ENCODE measurements around the gene SPHK1.
A peak's percentile ranks its signal among the peaks of the same experiment; 100 is the strongest.

SPHK1 gene

DNA sequence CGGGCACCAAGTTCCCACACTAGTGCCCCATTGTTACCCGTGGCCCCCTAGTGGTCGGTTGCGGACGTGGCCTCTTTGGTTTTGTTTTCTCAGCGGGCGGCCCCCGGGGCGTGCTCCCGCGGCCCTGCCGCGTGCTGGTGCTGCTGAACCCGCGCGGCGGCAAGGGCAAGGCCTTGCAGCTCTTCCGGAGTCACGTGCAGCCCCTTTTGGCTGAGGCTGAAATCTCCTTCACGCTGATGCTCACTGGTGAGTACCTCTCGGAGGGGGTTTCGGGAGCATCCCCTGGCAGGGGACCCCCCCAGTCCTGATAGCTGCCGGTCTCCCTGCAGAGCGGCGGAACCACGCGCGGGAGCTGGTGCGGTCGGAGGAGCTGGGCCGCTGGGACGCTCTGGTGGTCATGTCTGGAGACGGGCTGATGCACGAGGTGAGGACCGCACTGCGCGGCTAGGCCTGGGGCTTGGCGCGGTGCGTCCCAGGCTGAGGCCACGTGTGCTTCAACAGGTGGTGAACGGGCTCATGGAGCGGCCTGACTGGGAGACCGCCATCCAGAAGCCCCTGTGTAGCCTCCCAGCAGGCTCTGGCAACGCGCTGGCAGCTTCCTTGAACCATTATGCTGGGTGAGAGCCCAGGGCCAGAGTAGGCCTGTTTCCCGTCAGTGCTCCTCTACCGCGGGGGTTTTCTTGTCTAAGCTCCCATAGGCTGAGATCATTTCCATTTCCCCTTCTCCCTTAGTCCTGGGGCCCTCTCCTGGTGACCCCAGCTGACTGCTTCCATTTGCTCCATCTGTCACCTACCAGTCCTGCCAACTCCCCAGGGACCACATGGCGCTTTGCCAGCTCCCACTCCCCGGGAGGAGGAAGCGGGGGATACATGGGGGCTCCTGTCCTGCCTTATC lies 1.7 kb downstream of the SPHK1 start:
- peak; percentile 85 for DNase-seq

DNA sequence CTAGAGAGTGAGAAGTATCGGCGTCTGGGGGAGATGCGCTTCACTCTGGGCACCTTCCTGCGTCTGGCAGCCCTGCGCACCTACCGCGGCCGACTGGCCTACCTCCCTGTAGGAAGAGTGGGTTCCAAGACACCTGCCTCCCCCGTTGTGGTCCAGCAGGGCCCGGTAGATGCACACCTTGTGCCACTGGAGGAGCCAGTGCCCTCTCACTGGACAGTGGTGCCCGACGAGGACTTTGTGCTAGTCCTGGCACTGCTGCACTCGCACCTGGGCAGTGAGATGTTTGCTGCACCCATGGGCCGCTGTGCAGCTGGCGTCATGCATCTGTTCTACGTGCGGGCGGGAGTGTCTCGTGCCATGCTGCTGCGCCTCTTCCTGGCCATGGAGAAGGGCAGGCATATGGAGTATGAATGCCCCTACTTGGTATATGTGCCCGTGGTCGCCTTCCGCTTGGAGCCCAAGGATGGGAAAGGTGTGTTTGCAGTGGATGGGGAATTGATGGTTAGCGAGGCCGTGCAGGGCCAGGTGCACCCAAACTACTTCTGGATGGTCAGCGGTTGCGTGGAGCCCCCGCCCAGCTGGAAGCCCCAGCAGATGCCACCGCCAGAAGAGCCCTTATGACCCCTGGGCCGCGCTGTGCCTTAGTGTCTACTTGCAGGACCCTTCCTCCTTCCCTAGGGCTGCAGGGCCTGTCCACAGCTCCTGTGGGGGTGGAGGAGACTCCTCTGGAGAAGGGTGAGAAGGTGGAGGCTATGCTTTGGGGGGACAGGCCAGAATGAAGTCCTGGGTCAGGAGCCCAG lies 2.8 kb downstream of the SPHK1 start:
- no peak for DNase-seq

DNA sequence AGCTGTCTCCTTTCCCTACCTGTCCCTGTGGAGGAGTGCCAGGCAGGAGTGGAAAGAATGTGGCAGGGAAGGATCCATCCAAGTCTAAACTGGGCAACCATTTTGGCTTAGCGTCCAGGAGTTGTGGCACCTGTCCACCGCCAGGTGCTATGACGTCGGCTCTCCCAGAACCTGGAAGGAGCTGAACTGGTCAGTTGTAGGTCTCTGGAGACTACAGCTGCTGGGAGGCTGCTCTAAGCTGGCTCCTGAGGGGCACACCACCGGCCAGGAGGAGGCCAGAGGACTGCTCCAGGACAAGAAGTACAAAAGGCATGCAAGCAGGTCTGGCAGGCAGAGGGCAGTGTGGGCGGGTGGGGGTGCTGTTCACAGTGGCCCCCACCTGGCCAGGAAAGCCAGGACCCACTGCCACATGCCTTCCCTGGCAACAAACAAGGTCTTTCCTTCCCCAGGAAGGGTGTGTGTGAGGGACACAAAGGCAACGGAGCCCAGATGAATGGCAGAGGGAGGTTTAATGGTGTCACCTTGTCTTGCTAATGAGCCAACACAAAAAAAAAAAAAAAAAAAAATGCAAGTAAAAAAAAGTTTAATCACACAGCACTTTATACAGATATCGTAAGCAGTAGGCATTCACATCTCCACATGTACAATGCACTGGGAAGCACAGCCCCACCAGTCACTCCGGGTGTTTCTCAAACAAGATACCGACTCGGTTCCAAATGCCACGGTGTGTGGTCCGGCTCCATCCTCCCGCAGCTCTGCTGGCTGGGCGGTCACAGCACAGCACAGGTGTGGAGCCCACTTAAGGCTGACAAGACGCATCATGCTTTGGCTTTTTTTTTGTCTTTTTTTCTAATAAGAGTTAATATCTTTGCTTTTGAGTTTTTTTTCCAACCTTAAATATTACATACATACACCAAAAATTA lies 4.8 kb downstream of the SPHK1 start:
- no peak for DNase-seq

DNA sequence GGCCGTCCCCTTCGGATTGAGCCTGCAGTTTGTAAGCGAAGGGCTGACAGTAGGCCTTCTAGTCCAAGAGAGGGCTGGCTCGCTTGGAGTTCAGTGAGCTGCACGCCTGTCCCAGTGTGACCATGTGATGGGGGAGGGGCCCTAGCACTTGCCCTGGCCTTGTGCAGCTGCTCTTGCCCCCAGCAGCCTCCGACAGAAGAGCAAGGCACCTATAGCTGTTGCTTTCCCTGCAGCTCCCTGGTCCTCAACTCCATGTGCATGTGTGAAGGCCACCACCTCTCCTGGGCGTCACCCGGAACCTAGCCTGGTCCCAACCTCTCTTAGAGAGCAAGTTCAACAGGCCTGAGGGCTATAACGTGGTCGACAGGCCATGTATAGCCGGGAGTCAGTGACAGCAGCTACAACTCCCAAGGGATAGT lies 5.6 kb downstream of the SPHK1 start:
- no peak for DNase-seq

DNA sequence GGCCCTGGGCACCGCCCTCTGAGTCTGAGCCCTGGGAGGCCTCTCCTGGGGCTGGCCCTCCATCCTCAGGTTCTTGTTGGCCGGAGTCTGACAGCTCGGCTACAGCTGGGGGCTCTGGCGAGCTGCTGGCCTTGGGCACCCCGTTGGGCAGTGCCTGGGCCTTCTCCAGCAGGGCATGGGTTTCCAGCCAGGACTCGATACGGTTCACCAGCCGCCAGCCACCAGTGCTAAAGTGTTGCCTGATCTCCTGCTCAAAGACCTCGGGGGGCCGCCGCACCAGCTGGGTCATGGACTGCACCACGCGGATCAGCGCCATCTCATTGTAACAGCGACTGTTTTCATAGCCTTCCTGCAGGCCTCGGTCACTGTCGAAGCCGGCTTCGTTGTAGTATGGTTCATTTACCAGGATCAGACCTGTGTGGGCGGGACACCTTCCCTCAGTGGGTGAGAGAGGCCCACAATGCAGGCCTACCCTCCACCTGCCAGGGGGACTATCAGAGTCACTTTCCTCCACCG lies 6.8 kb downstream of the SPHK1 start:
- no peak for DNase-seq

DNA sequence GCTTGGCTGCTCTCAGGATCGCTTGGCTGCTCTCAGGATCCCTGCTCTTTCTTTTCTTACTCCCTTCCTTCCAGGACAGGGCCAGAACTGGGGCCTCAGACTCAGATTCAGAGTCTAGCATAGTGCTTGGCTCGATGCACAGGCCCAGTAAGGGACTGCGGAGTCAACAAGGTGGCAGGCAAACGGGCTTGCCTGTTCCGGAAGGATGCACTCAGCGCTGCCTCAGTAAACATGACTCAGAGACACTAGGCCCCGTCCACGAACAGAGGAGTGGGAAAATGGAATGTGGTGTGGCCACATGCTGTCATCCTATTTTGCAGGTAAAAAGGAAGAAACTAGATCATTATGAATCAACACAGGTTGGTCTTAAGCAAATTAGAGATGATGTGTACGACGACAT lies 9.8 kb downstream of the SPHK1 start:
- DNase-seq: no peak

DNA sequence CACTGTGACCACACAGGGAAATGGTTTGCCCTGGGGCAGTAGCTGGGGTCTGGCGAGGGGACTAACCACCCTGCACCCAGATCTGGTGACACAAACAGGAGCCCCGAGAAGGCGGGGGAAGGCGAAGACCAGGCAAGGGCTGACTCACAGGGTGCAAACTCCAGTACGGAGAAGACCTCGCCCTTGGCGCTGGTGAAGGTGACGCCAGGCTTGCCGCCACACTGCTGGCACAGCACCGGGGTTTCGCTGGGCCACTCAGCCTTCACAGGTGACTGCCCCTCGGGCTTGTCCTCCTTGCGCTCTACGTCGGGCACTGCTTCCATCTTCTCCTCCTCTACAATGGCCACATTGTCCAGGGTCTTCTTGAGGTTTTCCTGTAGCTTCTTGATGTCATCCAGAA lies 11.6 kb downstream of the SPHK1 start:
- DNase-seq: no peak

DNA sequence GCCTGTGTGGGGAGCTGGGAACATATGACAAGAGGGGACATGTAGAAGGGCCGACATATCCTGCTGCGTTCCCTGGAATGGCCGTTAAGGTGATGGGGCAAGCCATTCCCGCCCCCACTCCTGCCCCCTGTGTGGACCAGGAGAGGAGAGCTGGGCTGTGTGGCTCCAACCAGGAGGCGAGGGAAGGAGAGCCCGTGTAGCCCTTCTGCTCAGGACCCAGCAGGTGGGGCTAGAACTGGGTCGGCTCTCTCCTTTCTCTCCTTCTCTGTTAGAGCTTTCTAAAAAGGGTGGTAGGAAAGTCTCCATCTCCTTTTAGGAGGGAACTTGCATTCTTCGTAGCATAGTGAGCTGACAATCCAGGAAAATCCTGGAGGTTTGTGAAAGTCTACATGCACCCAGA lies 12.8 kb downstream of the SPHK1 start:
- DNase-seq: no peak

DNA sequence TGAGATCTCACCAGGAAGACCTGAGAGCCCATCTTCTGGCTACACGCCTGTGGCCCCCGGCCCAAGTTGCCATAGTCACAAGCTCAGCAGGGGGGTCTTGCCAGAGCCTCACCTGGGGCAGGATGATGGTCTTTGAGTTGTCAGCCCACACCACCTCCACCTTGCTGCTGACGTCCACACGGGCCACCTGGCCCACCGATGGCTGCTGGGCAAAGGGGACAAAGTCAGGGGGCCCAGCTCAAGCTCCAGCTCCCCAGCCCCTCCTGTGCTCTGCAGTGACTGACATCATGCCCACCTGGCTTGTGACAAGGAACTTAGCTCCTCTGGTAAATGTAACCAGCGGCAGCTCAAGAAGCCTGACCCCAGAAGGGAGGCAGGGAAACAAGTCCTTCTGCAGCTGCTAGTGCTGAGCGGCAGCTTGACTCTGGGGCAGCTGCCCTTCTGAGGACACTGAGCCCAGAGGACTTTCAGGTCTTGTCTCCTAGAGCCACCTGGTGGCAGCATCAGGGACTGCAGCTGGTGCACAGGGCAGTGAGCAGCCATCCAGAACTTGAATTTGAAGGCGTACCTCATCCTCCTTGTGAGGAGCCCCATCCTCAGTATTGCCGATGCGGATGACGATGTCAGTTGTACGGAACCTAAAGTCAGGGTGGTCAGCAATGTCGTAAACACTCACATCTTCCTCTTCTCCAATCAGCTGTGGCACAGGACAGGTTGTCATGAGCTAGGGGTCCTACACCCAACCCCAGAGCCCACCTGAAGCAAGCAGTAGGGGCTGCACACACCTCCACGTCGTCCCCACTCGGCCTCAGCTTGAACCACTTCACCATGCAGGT lies 13.5 kb downstream of the SPHK1 start:
- peak; percentile 90 for DNase-seq

DNA sequence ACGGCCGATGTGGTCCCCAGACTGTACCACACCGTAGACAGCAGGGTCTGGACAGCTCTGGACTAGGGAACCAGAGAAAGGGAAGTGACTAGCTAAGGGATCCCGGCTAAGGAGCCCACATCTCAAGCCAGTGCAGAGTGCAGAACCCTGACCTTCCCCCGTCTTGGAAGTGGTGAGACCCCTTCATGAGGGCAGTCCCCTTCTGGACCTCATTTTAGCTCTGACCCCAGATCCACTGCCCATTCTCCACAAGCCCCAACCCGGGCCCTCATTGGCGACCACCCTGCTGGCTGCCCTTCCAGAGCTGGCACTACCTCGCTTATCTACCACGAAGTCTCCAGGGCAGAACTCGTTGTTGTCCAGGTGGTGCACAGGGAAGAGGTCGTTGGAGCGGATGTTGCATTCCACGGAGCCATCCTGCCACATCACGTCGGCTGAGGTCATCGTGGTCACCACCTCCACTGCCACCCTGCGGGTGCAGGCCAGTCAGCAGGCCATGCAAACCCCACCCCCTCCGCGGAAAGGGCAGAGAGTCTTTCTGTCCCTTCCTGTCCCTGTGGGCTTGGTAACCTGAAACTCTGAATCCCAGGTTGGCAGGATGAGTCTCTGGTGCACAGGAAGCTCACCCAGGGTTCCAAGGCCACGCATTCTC lies 14.2 kb downstream of the SPHK1 start:
- DNase-seq: no peak

DNA sequence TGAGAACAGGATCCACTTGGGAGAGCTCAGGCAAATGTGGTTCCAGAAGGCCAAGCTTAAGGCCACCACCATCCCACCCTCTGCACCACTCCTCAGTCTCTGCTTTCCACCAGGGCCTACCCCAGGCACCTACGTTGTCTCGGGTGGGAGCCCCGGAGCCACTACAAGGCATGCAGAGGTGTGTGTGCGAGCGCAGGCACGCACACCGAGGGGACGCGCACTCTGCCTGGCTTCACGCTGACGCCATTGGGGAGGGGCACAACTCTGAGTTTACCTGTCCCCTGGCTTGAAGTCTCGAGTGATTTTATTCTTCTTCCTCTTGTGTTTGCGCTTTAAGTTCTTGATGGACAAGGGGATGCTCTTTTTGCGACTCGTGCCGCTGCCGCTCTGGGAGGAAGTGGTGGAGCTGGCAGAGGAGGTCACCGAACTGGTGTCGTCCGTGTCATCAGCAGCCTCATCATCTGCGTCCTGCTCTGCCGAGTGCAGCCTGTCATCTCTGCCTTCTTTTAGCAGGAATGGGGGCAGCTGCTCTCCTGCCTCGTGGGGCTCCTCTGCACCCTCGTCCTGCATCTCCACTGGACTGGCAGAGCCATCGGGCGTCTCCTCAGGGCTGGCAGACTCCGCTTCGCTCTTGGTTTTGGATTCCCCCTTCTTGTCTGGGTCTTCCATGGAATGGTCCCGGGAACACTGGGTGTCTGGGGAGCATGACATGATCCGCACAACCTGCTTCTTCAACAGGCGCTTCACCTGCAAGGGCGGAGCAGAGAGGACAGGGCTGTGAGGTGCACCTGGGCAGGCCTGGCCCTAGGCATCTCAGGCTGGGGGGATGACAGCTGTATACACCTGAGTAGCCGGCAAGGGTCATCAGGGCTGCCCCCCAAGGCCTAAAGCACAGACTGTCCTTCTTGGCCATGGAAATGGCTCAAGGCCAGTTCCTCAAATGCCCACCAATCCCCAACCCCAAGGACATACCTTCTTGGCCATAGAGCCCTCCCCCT lies 15.1 kb downstream of the SPHK1 start:
- DNase-seq: no peak

DNA sequence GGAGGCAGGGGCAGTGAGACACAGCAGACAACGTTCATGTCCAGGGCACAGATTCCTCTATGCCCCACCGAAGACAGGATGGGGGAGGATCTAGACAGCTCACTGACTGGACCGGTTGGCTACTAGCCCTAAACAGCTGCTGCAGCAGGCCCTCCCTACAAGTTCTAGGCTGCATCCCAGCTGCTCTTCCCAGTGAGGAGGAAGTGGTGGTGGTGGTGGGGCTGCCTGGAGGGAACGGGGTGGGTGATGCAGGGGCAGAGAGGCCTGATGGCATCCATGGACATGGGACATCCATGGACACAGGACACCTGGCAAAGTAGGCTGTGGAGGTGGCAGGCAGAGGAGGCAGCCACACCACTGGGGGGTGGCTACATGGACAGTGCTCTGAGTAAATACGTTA lies 18.3 kb downstream of the SPHK1 start:
- DNase-seq: no peak

DNA sequence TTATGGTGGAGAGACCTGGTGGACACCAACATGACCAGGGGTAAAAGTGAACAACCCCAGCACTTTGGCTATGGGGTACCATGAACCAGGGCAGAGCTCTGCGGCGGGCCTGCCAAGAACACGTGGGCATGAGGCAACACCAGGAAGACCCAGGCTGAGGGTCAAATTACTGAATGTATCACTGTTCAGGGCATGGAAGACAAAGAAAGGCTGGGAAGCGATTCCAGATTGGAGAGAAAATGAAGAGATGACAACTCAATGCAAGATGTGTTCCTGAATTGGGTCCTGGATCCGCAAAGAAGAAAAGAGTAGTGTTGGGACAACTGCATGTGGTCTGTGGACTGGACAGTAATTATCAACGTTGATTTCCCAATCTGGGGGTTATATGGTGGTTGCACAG lies 19.8 kb downstream of the SPHK1 start:
- DNase-seq: no peak

DNA sequence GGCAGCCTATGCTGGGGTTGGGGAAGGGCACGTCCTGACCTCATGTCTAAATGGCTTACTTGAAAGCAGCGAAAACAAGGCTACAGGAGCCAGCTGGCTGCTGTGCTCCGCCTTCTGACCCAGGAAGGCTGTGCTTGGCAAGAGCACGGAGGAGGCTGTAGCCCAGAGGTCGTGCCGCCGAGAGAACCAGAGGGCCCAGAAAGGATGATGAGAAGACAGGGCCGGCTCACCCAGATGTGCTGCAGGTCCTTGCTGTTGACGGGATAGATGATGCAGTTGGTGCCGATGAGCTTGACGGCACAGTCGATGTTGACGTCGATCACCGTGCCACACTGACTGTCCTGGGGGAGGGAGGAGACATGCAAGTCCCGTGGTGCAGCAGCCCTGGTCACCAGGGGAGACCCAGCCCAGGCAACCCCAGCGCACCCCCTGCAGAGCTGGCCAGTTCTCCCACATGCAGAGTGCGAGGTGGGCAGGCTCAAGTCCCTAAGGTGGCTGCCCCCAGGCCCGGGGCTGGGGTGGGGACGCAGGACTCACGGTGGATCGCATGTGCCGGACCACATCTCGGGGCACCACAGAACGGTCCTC lies 20.7 kb downstream of the SPHK1 start:
- no peak for DNase-seq

DNA sequence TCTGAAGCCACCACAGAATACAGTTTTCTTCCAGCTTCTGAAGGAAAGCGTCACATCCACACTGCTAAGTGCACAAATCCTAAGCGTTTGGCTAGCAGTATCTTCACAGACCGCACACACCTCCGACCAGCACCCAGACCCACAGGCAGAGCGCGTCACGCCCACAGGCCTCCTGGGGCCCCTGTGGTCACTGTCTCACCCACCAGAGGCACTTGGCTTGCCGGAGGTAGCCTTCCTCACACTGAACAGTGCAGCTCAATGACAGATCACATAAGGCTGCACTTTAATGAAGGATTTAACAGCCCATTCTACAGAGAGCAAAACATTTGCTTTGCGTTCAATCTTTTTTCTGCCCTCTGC lies 21.2 kb downstream of the SPHK1 start:
- no peak for DNase-seq

DNA sequence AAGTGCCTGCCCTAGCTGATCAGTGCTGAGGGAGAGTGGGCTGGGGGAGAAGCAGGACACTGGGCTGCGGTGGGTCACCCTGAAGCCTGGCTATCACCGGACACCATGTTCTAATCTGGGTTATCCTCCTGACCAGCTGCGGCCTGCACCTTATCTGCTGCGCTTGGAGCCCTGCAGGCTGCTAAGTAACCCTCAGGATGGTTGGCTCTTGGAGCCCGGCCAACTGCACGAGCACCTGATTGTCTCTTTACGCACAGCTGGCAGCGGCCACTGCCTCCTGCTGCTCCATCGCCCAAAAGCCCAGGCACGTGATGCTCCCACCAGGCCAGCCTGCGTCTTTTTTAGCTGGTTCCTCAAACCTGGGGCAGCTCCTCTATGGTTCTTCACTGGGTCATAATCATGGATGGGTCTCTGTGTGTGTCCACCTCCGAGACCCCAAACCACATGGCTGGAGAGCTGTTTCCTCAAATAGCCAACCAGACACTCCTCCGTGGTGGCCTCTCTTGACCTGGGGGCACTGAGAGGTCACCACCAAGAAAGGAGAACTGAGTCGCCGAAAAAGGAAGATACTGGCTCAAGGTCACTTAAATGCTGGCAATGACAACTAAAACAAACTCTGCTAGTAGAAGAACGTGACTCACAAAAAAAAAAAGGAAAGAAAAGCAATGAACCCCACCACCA lies 21.7 kb downstream of the SPHK1 start:
- DNase-seq: no peak

DNA sequence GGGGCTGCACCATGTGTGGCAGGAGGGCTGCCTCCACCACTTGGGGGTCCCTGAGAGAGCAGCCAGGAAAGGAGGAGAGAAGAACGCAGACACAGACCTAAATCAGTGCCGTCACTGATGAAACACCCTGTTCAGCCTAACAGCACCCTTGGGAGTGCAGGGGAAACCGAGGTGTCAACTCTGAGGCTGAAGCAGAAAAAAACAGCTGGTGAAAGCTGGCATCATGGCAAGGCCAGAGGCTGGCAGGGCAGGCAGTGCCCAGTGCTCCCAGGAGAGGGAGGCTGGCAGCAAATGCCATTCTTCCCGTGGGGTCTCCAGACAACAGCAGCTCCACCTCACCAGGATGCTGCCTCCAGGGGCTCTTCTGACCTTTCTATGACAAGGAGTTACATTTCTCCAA lies 23.1 kb downstream of the SPHK1 start:
- no peak for DNase-seq

DNA sequence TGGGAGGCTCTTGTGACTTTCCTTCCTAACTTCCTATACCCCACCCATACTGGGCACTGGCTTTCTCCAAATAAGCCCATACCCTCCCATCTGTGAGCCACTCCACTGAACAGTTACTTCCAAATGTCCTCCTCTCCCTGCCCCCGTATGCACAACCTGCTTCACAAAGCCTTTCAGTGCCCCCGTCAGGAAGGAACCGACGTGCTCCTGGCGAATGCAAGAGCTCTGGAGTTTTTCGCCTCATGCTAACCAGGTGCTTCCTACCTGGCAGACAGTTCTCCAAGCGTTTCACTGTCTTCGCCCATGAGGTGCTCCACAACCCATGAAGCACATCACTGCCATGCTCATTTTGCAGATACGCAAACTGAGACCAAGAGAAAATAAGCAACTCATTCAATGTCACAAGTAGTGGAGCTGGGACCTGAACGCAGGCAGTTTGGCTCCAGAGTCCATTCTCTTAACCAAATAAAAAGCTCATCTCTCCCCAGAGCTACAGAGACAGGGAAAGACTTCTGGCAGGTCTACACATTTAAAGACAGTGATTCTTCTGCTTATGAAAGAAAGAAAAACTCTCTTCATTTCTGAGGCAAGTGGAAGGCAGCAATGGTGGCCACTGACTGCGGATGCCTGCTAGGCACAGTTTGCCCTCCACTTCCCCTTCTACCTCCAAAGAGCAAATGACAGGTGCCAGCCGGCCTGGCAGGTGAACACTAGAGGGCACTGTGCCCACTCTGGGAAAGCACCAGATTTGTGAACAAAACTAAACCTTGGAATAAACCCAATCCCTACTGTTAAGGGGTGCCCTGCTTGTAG lies 23.8 kb downstream of the SPHK1 start:
- DNase-seq: no peak
